ENCODE results near the gene CLCN4.

CLCN4 gene

DNA sequence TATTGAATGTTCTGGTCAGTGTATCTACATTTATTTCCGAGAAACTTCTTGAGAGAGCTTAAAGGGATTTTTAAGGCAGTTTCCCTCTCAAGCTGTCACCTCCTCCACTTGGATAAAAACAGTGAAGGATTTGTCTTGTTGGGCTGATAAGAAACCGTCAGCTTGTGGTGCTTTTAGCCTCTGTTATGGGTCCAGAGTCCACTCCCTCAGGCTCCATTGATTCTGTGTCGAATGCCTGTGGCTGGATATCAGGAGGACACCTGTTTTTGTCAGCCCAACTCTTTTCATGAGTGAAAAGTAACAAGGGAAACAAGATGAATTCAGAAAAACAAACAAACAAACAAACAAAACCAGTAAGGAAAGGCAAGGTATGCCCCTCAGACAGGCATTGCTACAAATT is 12.4 kb downstream of the CLCN4 start:
- Histone ChIP-seq H3K4me2 (ENCODE audit: low read length) (no peak overlapping the region), H3K4me1 (ENCODE audit: insufficient read depth, low read length, severe bottlenecking) (peaks cover 23% of the 10 kb centered on the region), H3F3A (ENCODE audit: insufficient read depth, low read length) (no peaks in the 10 kb centered on the region), H3K9me2 (ENCODE audit: low read depth, low read length) (no peaks in the 10 kb centered on the region), H3K9ac (ENCODE audit: low read length) (no peak overlapping the region), H3K27me3 (ENCODE audit: insufficient read depth, low read length) (no peaks in the 10 kb centered on the region), H3K79me2 (ENCODE audit: insufficient read depth, low read length) (no peaks in the 10 kb centered on the region), H3K27ac (ENCODE audit: low read depth, low read length, poor library complexity, severe bottlenecking) (no peak overlapping the region), H3K36me3 (ENCODE audit: insufficient read depth, low read length) (no peaks in the 10 kb centered on the region), H3K4me3 (ENCODE audit: low read depth, low read length, poor library complexity, severe bottlenecking) (no peak overlapping the region), H2AFZ (ENCODE audit: low read length) (no peak overlapping the region), H4K20me1 (ENCODE audit: insufficient read depth, low read length) (no peaks in the 10 kb centered on the region), H3K9me3 (ENCODE audit: low read length) (no peaks in the 10 kb centered on the region)
- no peak for TF ChIP-seq EZH2 (IDR thresholded peaks at IDR 0.05; ENCODE audit: borderline replicate concordance, low read length)
- no peak for TF ChIP-seq CTCF (IDR thresholded peaks at IDR 0.05; ENCODE audit: low read length)

DNA sequence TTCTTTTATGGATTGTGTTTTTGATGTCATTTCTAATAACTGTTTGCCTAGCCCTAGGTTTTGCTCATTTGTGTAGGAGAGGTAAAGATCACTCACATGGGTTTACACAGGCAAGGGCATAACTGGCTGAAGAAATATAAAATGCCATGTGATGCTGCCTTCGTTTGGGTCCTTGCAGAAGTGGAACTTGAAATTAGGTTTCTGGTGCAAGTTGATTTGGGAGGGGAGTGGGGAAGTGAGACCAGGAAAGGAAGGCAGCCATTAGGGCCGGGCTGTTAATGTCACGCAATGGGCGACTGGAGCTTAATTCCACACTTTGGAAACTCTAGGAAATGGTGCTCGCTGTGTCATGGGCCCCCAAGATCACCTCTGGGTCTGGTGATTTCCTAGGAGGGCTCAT is 14.5 kb downstream of the CLCN4 start:
- Histone ChIP-seq H3K27me3 (ENCODE audit: insufficient read depth, low read length) (no peaks in the 10 kb centered on the region), H3K9ac (ENCODE audit: low read length) (no peak overlapping the region), H3K4me3 (ENCODE audit: low read depth, low read length, poor library complexity, severe bottlenecking) (no peak overlapping the region), H3K79me2 (ENCODE audit: insufficient read depth, low read length) (no peaks in the 10 kb centered on the region), H2AFZ (ENCODE audit: low read length) (no peak overlapping the region), H3K27ac (ENCODE audit: low read depth, low read length, poor library complexity, severe bottlenecking) (no peak overlapping the region), H4K20me1 (ENCODE audit: insufficient read depth, low read length) (no peaks in the 10 kb centered on the region), H3K9me3 (ENCODE audit: low read length) (no peaks in the 10 kb centered on the region), H3K4me1 (ENCODE audit: insufficient read depth, low read length, severe bottlenecking) (peaks cover 12% of the 10 kb centered on the region), H3K4me2 (ENCODE audit: low read length) (no peak overlapping the region), H3K9me2 (ENCODE audit: low read depth, low read length) (no peaks in the 10 kb centered on the region), H3F3A (ENCODE audit: insufficient read depth, low read length) (no peaks in the 10 kb centered on the region), H3K36me3 (ENCODE audit: insufficient read depth, low read length) (no peaks in the 10 kb centered on the region)
- no peak for TF ChIP-seq CTCF (IDR thresholded peaks at IDR 0.05; ENCODE audit: low read length)
- no peak for TF ChIP-seq EZH2 (IDR thresholded peaks at IDR 0.05; ENCODE audit: borderline replicate concordance, low read length)

DNA sequence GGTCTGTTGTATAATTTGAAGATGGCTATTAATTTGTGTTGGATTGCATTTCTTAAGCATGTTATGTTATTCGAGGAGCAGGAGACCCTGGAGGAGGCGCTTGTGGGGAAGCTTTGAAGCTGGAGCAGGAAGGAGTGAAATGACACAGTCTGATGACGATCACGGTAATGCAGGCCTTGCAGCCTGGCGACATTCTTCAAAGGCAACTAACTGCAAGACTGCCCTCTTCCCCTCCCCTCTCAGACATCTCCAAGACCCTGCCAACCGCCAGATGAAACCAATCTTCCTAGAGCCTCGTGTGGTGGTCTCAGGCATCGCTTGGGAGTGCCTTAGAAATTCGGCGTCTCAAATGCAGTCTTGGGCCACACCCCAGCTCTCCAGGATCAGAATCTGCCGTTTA is 16.1 kb downstream of the CLCN4 start:
- H3K4me3 ChIP-seq (ENCODE audit: low read depth, low read length, poor library complexity, severe bottlenecking): no peak overlapping the region
- no peak overlapping the region for H3K27ac ChIP-seq (ENCODE audit: low read depth, low read length, poor library complexity, severe bottlenecking)
- H3K9me2 ChIP-seq (ENCODE audit: low read depth, low read length): no peaks in the 10 kb centered on the region

More for the DNA sequence above, 16.1 kb downstream of the CLCN4 start:
- no peaks in the 10 kb centered on the region for H3K4me1 ChIP-seq (ENCODE audit: insufficient read depth, low read length, severe bottlenecking)
- TF ChIP-seq CTCF (IDR thresholded peaks at IDR 0.05; ENCODE audit: low read length) (no peak), EZH2 (IDR thresholded peaks at IDR 0.05; ENCODE audit: borderline replicate concordance, low read length) (no peak)
- H3K4me2 ChIP-seq (ENCODE audit: low read length): no peak overlapping the region
- H3K27me3 ChIP-seq (ENCODE audit: insufficient read depth, low read length): no peaks in the 10 kb centered on the region
- H4K20me1 ChIP-seq (ENCODE audit: insufficient read depth, low read length): no peaks in the 10 kb centered on the region
- H3K79me2 ChIP-seq (ENCODE audit: insufficient read depth, low read length): no peaks in the 10 kb centered on the region
- no peaks in the 10 kb centered on the region for H3K9me3 ChIP-seq (ENCODE audit: low read length)
- no peak overlapping the region for H3K9ac ChIP-seq (ENCODE audit: low read length)
- H3K36me3 ChIP-seq (ENCODE audit: insufficient read depth, low read length): no peaks in the 10 kb centered on the region
- H3F3A ChIP-seq (ENCODE audit: insufficient read depth, low read length): no peaks in the 10 kb centered on the region
- H2AFZ ChIP-seq (ENCODE audit: low read length): no peak overlapping the region

Measured in OCI-LY1 (cell line).